Measurements from ENCODE around the gene KATNAL2.

The KATNAL2 gene

DNA sequence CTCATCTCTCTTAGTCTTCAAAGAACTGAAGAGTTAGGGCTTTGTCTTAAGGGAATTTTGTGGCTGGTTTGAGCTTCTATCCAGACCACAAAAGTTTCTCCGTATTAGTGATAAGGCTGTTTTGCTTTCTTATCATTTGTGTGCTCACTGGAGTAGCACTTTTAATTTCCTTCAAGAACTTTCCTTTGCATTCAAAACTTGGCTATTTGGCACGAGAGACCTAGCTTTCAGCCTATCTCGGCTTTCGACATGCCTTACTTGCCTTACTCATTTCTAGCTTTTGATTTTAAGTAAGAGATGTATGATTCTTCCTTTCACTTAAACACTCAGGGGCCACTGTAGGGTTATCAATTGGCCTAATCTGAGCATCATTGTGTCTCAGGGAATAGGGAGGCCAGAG, 203.0 kb downstream of the KATNAL2 start:
- DNase-seq, result no peak

DNA sequence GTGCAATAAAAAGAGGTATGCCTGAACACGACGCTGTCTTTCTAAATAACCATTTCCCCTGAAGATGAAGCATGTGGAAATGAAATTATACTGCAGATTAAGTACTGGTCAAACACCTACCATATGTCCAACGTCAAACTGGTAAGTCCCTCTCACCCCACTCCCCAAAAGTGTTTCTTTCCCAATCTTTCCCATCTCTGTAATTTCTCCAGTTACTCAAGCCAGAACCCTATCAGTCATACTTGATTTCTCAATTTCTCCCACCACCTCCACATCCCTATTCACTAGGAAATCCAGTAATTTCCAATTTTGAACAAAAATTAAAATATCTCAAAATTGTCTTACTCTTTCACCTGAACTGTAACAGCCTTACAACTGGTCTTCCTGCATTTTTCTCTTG, 203.7 kb downstream of the KATNAL2 start:
- peak; percentile 3 for DNase-seq

DNA sequence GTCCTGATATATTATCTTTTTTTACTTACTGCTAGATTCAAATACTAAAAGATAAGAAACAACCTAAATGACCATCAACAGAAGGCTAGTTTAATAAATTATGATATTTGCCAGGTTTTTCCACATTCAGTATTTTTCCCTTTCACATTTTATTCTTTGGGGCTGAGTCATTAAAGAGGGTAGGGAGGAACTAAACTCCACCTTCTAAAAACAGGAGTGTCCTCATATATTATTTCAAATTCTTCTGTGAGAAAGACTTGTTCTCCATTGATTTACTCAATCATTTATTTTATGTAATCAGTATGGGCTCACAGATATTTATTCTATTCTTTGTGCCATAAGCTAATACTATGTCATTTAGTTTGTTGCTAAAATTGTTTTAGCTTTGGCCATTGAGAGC, 223.9 kb downstream of the KATNAL2 start:
- DNase-seq, result no peak

DNA sequence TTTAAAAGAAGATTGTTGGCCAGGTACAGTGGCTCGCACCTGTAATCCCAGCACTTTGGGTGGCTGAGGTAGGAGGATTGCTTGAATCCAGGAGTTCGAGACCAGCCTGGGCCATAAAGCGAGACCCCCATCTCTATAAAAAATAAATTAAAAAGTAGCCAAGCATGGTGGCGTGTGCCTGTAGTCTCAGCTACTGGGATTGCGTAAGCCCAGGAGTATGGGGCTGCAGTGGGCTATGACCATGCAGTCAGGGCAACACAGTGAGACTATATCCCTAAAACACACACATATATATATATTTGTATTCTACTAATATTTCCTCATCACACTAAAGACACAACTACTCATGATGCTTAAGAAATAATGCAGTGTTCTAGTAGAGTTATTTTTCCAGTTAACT, 225.8 kb downstream of the KATNAL2 start:
- no peak for DNase-seq

DNA sequence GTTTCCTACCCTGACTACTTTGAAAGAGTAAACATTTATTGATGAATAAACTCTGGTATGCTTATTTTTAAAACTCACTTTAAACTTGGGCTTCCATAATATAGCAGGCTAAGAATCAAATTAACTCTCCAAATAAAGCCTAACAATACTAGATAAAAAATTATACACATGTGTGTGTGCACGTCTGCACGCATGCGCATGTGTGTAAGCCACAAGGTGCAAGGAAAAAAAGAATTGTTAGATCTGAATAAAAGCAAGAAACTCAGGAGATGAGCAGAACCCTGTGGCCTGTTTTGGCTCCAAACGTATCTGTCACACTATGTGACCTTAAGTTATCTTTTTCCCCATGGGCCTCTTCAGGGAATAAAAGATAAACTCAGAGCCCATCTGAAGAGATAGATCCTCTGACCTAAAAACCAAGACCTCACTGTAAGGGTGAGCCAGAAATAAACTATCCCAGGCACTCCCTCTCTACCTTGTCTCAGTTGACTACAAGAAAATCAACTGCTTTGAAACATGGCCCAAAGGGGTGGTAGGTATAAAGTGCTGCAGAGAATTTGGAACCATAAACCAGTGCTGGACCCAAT, 226.6 kb downstream of the KATNAL2 start:
- no peak for DNase-seq

DNA sequence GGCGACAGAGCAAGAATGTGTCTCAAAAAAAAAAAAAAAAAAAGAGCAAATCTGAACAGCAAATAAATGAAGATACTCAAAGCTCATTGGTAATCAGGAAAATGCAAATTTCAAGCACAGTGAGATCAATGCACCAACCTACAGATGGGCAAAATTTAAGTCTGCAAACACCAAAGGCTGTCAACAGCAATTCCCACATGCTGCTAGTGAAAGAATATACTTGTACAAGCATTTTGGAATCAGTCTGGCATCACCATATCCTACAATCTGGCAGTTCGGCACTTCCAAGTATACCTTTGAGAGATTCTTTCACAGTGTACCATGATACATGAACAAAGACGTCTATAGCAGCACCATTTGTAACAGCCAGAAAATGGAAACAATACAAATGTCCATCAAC, 228.8 kb downstream of the KATNAL2 start:
- no peak for DNase-seq

DNA sequence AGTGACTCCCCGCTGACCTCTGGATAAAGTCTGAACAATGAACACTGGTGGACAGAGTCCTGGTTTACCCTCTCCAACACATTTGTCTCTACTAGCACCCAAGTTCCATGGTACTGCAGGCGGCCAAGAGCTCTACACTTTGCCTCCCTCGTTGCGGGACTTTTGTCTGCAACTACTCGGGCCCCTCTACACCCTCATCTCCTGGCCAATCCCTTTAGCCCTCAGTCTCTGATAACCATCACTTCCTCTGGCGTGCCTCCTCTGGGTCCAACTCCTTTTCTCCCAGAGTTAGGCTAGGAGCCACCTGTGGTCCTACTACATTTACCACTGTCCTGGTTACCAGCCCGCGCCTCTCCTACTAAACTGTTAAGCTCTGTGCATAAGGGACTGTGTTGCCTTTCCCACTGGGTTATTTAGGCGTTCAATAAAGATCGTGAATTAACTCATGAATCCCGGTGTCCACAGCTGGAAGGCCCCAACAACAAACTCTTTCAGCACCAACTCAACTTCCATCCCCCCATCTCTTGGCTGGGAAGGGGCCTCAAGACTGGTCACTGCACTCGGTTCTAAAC, 232.1 kb downstream of the KATNAL2 start:
- no peak for DNase-seq

DNA sequence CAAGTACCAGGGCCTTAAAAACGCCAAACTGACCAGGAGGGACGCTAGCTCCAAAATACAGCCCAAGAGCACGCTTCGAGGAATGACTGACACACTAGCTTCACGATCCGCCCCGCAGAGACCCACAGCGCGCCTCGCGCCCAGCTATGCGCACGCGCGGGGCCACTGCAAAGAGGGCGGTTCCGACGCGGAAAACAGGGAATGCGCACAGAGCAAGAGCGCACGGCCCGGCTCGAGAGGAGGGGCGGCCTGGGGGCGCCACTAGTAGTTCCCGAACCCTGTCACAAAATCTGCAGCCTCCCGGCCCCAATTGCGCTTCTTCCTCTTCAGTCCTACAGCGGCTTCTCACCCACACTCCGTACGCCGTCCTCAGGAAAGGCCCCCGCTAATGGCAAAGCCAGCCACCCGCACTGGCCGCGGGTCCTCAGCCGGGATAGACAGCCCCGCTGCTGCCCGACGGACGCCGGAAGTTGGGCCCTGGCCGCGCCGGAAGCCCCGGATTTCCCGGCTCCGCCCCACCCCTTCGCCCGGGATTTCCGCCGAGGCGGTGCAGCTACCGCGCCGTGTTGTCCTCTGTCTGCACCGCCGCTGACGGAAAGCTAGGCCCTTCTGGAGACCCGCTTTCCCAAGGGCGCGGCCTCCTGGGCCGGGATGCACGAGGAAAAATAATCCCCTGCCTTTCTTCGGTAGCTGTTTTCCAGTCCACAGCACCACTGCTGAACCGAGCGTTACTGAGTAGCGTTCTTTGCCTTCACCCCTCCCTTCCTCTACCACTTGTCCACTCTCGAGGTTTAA, 232.8 kb downstream of the KATNAL2 start, which contains the start of gene HDHD2:
Gene HDHD2 (minus strand): TSS at position 472 of the 795 bp plus-strand sequence. CDS start 14,061 bp downstream, outside the sequence.
- peak; percentile 90 for DNase-seq

DNA sequence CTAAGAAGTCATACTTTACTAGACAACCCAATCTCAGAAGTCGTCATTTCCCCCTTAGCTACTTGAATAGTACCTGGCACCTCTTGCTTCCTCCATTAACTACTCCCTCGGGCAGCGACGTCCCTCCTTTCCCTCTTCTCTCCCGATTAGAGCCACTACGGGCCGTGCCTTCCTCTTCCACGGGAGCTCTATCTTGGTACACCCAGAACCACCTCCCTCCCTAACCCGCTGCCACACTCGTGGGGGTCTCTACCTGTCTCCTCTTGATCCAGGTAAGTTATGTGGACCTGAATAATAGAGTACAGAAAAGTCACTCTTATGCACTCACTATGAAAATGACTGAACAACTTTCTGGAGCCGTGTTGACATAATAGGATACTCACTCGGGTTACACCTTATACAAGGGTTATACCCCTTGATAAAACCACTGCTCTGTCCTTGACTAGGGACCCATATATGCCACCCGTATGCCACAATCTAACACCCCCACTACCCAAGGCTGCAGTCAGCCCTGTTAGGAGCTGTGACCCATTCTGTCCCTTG, 233.5 kb downstream of the KATNAL2 start:
- peak; percentile 12 for DNase-seq

DNA sequence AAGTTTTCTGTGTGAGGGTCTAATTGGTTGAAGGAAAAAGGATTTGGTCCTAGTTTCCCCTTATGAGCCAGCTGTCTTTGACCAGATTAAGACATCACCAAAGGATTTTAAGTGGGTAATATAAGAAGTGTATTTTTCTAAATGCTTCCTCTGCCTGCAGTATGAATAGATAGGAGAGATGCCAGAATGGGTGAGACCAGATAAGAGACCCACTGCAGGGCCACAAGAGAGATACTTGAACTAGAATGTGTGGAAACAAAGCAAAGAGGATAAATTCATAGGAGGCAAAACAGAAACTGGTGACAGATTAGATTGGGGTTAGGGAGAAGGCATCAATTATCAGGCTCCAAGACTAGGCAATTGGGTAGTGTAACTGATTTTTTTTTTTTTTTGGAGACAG, 234.0 kb downstream of the KATNAL2 start:
- no peak for DNase-seq

Data from suppressor macrophage treated with lipopolysaccharide for 4 hours (primary cell).